GM12878 (cell line): Measurements from ENCODE around the gene FKBP3.

Experiments
- ASH2L ChIP-seq: fragments of 300-600, 200-600 bp; sonication (generic); IDR thresholded peaks from 2 replicates; pipeline ENCODE4 v1.6.1; 2017; ENCODE audit warnings: low read depth, mild to moderate bottlenecking, borderline replicate concordance
- CREB1 ChIP-seq: IDR thresholded peaks from 2 replicates; pipeline ENCODE4 v1.6.1; 2012; ENCODE audit warnings: low read depth, mild to moderate bottlenecking, inconsistent platforms
- CTCF ChIP-seq, 3 experiments: IDR thresholded peaks in 2 of 3; conservative IDR thresholded peaks in 1 of 3; 2 replicates each; pipeline ENCODE4 v1.5.1; 2011; ENCODE audit warnings: low read depth in 3 of 3, low read length in 3 of 3, mild to moderate bottlenecking in 3 of 3, control low read depth in 2 of 3, moderate library complexity in 2 of 3, inconsistent platforms in 1 of 3, mixed read lengths in 1 of 3; ENCODE audit not compliant: control insufficient read depth in 2 of 3, insufficient read depth in 1 of 3; ENCODE audit errors: extremely low read depth in 1 of 3
- RCOR1 ChIP-seq: conservative IDR thresholded peaks from 2 replicates; pipeline ENCODE4 v1.6.1; 2012; ENCODE audit warnings: low read depth, low read length, improper control_type of control experiment
- REST ChIP-seq: IDR thresholded peaks from 2 replicates; pipeline ENCODE4 v1.6.1; 2012; ENCODE audit warnings: mild to moderate bottlenecking, low read depth, low read length
- USF1 ChIP-seq: IDR thresholded peaks from 2 replicates; pipeline ENCODE4 v1.6.1; 2011; ENCODE audit warnings: borderline replicate concordance, low read depth, mild to moderate bottlenecking, moderate library complexity, mixed read lengths, low read length; ENCODE audit not compliant: insufficient read depth; ENCODE audit errors: extremely low read length
- ZNF274 ChIP-seq: IDR thresholded peaks from one replicate; pipeline ENCODE4 v1.8.0; 2011; ENCODE audit not compliant: insufficient read length, insufficient read depth

DNA sequence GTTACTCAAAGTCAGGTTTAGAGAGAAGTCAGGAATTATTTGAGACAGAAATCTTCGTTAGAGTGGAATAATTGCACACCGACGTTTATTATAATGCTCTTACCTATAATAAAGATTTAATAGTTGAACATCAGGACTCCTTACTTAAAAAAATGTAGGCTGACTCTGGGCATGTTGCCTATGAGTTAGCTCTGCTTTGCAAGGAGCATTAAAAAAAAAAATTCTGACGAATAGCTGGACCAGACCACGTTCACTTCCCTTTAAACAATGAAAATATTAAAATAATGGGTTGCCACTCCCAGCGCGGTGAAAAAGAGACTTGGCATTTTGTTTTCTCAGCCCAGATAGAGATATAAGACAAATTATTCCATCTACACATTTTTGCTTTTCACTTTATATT, 875 bp upstream of the FKBP3 start:
- TF ChIP-seq REST (no peak), CTCF (IDR thresholded peaks at IDR 0.05 in 2 of 3, conservative IDR thresholded peaks at IDR 0.05 in 1 of 3; ENCODE audit: control insufficient read depth in 2 of 3, extremely low read depth in 1 of 3, insufficient read depth in 1 of 3, low read depth in 3 of 3, low read length in 3 of 3) (no peak), ZNF274 (no peak), RCOR1 (no peak), USF1 (no peak), ASH2L (no peak), CREB1 (no peak)
